ENCODE results near the gene CAPN11. TPM values are rescaled to one million over a fixed set of nuclear protein-coding genes. Genes with fewer than 3 reads are reported as not detected.

The CAPN11 gene
- total and polyA plus RNA-seq, 9 of the 15 experiments (the other 6 are each of a cell fraction or from before 2014, with no cell fraction given) = 0.03 to 0.61 (median 0.17) TPM; not detected in 1

- TF ChIP-seq SRSF7 (optimal IDR thresholded peaks at IDR 0.05; ENCODE audit: low read depth, low read length) = no peak
- TF ChIP-seq CEBPZ (IDR thresholded peaks at IDR 0.05; ENCODE audit: borderline replicate concordance, low read depth, low read length) = no peak
- TF ChIP-seq CTBP1 (IDR thresholded peaks at IDR 0.05; ENCODE audit: borderline replicate concordance) = no peak
- no peak for TF ChIP-seq PBX2 (CRISPR knock-in tag; IDR thresholded peaks at IDR 0.05; ENCODE audit: low read depth)
- no peak for TF ChIP-seq PBX2 (tag; conservative IDR thresholded peaks at IDR 0.05; ENCODE audit: low read depth)
- no peak for TF ChIP-seq ZNF318 (IDR thresholded peaks at IDR 0.05; ENCODE audit: borderline replicate concordance in 1 of 2, low read depth in 1 of 2)
- TF ChIP-seq CBFA2T3 (IDR thresholded peaks at IDR 0.05) = 0 out of 2 replicates have a peak, but pooled peaks have one; percentile 17
- no peak for TF ChIP-seq E2F3 (CRISPR knock-in tag; IDR thresholded peaks at IDR 0.05)
- no peak for TF ChIP-seq SNIP1 (IDR thresholded peaks at IDR 0.05; ENCODE audit: low read depth)
- peak; percentile 89 to 94 for TF ChIP-seq E2F6 (IDR thresholded peaks at IDR 0.05; ENCODE audit: borderline replicate concordance in 1 of 2, extremely low read depth in 1 of 2, insufficient read depth in 1 of 2, insufficient read length in 1 of 2, low read depth in 1 of 2, low read length in 1 of 2, poor library complexity in 1 of 2, severe bottlenecking in 1 of 2)
- no peak for TF ChIP-seq ARNT (IDR thresholded peaks at IDR 0.05)
Measured at GRCh38 chr6:44201638-44202303, 43.2 kb downstream of the CAPN11 start (continued).

Measured in K562 (cell line).